Nephron (organoid): ENCODE measurements around the gene E2F1.
A peak's percentile ranks its signal among the peaks of the same experiment; 100 is the strongest.

ENCODE experiments used
- H3K27ac Mint-ChIP-seq, 3 experiments: 2 replicates each; pipeline ENCODE4 v1.8.0; 2020; ENCODE audit warnings: mixed read lengths in 3 of 3, mild to moderate bottlenecking in 2 of 3, moderate library complexity in 1 of 3
- H3K27me3 Mint-ChIP-seq: 2 replicates; pipeline ENCODE4 v1.8.0; 2021; ENCODE audit warnings: low read depth, mild to moderate bottlenecking, moderate library complexity, mixed read lengths
- H3K36me3 Mint-ChIP-seq: 2 replicates; pipeline ENCODE4 v1.8.0; 2020; ENCODE audit warnings: low read depth, mixed read lengths
- H3K4me1 Mint-ChIP-seq: 2 replicates; pipeline ENCODE4 v1.8.0; 2020; ENCODE audit warnings: mixed read lengths
- H3K4me3 Mint-ChIP-seq, 3 experiments: 2 replicates each; pipeline ENCODE4 v1.8.0; 2020; ENCODE audit warnings: mild to moderate bottlenecking in 3 of 3, mixed read lengths in 3 of 3, moderate library complexity in 2 of 3
- H3K9me3 Mint-ChIP-seq: 2 replicates; pipeline ENCODE4 v1.8.0; 2020; ENCODE audit warnings: mixed read lengths
- CTCF ChIP-seq, 3 experiments: fragments of 200-600 bp; sonication (generic); IDR thresholded peaks; one replicate each; pipeline ENCODE4 v1.5.0; 2021; ENCODE audit warnings: antibody characterized with exemption in 3 of 3; ENCODE audit not compliant: unreplicated experiment in 3 of 3

E2F1 gene

GRCh38 chr20:33663161-33664084, 22.8 kb downstream of the E2F1 start:
- TF ChIP-seq CTCF (IDR thresholded peaks at IDR 0.05; ENCODE audit: unreplicated experiment in 3 of 3): no peak
- Mint-ChIP-seq H3K27ac (peak overlapping the region; percentile 73 to 84 (median 76)), H3K9me3 (no peaks in the 10 kb centered on the region), H3K4me3 (peak overlapping the region; percentile 83 to 92 (median 85)), H3K4me1 (peaks cover 16% of the 10 kb centered on the region), H3K27me3 (peaks cover 3% of the 10 kb centered on the region), H3K36me3 (peaks cover 3% of the 10 kb centered on the region)

GRCh38 chr20:33662172-33662571, 24.0 kb downstream of the E2F1 start, which contains the start of gene C20orf144:
Gene C20orf144 (plus strand): TSS chr20:33662327. CDS start chr20:33662346, 19 bp downstream.
- H3K27ac Mint-ChIP-seq: peak within 1 kb of the TSS; percentile 65 to 84 (median 76)
- H3K9me3 Mint-ChIP-seq: no peaks in the 10 kb centered on the region
- H3K4me1 Mint-ChIP-seq: peaks cover 16% of the 10 kb centered on the region
- H3K4me3 Mint-ChIP-seq: peak within 1 kb of the TSS; percentile 83 to 92 (median 85)
- H3K27me3 Mint-ChIP-seq: peaks cover 3% of the 10 kb centered on the region
- TF ChIP-seq CTCF (IDR thresholded peaks at IDR 0.05; ENCODE audit: unreplicated experiment in 3 of 3): no peak
- H3K36me3 Mint-ChIP-seq: peaks cover 3% of the 10 kb centered on the region

GRCh38 chr20:33660685-33661058, 25.5 kb downstream of the E2F1 start:
- peaks cover 10% of the 10 kb centered on the region for H3K4me1 Mint-ChIP-seq
- H3K27ac Mint-ChIP-seq: no peak overlapping the region
- H3K27me3 Mint-ChIP-seq: no peaks in the 10 kb centered on the region
- no peak for TF ChIP-seq CTCF (IDR thresholded peaks at IDR 0.05; ENCODE audit: unreplicated experiment in 3 of 3)
- no peaks in the 10 kb centered on the region for H3K9me3 Mint-ChIP-seq
- H3K36me3 Mint-ChIP-seq: no peaks in the 10 kb centered on the region
- H3K4me3 Mint-ChIP-seq: peak overlapping the region in 1 of 3 experiments; percentile 8

GRCh38 chr20:33660035-33660684, 26.0 kb downstream of the E2F1 start:
- no peak overlapping the region for H3K27ac Mint-ChIP-seq
- no peaks in the 10 kb centered on the region for H3K27me3 Mint-ChIP-seq
- H3K4me1 Mint-ChIP-seq: peaks cover 10% of the 10 kb centered on the region

GRCh38 chr20:33659341-33660034, 26.7 kb downstream of the E2F1 start:
- Mint-ChIP-seq H3K36me3 (no peaks in the 10 kb centered on the region), H3K9me3 (no peaks in the 10 kb centered on the region)
- no peak for TF ChIP-seq CTCF (IDR thresholded peaks at IDR 0.05; ENCODE audit: unreplicated experiment in 3 of 3)

More at GRCh38 chr20:33660035-33660684, 26.0 kb downstream of the E2F1 start:
- TF ChIP-seq CTCF (IDR thresholded peaks at IDR 0.05; ENCODE audit: unreplicated experiment in 3 of 3): no peak
- Mint-ChIP-seq H3K4me3 (no peak overlapping the region), H3K36me3 (no peaks in the 10 kb centered on the region), H3K9me3 (no peaks in the 10 kb centered on the region)

More at GRCh38 chr20:33659341-33660034, 26.7 kb downstream of the E2F1 start:
- Mint-ChIP-seq H3K4me1 (peaks cover 4% of the 10 kb centered on the region), H3K27ac (peak overlapping the region in 1 of 3 experiments; percentile 83), H3K27me3 (no peaks in the 10 kb centered on the region), H3K4me3 (no peak overlapping the region)
